ENCODE results near the gene ABCA2.
A peak's percentile ranks its signal among the peaks of the same experiment; 100 is the strongest.

The ABCA2 gene

GRCh38 chr9:136997830-136998234 lies 30.2 kb downstream of the ABCA2 start:
- peak; percentile 23 for DNase-seq (ENCODE audit: low spot score)

- no peak for DNase-seq (ENCODE audit: low spot score)
These were observed 30.7 kb downstream of the ABCA2 start for GRCh38 chr9:136997371-136997770.

- peak; percentile 11 for DNase-seq (ENCODE audit: low spot score)
These were observed 31.4 kb downstream of the ABCA2 start, which contains the start of gene CLIC3 for GRCh38 chr9:136996361-136997292. Gene CLIC3, minus strand, starts transcription at chr9:136996568. Its CDS starts 25 bp downstream, at chr9:136996543.

GRCh38 chr9:136995772-136996311 lies 32.2 kb downstream of the ABCA2 start:
- no peak for DNase-seq (ENCODE audit: low spot score)

GRCh38 chr9:136995362-136995761 lies 32.7 kb downstream of the ABCA2 start:
- DNase-seq (ENCODE audit: low spot score) = no peak

GRCh38 chr9:136994888-136995230 lies 33.2 kb downstream of the ABCA2 start:
- no peak for DNase-seq (ENCODE audit: low spot score)

GRCh38 chr9:136994180-136994887 lies 33.7 kb downstream of the ABCA2 start:
- DNase-seq (ENCODE audit: low spot score) = no peak

- no peak for DNase-seq (ENCODE audit: low spot score)
These were observed 35.1 kb downstream of the ABCA2 start for GRCh38 chr9:136992819-136993369.

- peak; percentile 95 for DNase-seq (ENCODE audit: low spot score)
These were observed 35.8 kb downstream of the ABCA2 start, which contains the start of gene PAXX for GRCh38 chr9:136991993-136992818. Gene PAXX, plus strand, starts transcription at chr9:136992422. Its CDS starts 22 bp downstream, at chr9:136992444.

GRCh38 chr9:136990242-136990911 lies 37.7 kb downstream of the ABCA2 start:
- DNase-seq (ENCODE audit: low spot score) = no peak

GRCh38 chr9:136988872-136989271 lies 39.2 kb downstream of the ABCA2 start:
- DNase-seq (ENCODE audit: low spot score) = no peak

- no peak for DNase-seq (ENCODE audit: low spot score)
These were observed 42.2 kb downstream of the ABCA2 start for GRCh38 chr9:136985853-136986252.

- no peak for DNase-seq (ENCODE audit: low spot score)
These were observed 42.9 kb downstream of the ABCA2 start for GRCh38 chr9:136985027-136985602.

GRCh38 chr9:136984464-136985026 lies 43.5 kb downstream of the ABCA2 start:
- no peak for DNase-seq (ENCODE audit: low spot score)

GRCh38 chr9:136983656-136984314 lies 44.3 kb downstream of the ABCA2 start:
- DNase-seq (ENCODE audit: low spot score) = no peak

GRCh38 chr9:136983167-136983566 lies 44.9 kb downstream of the ABCA2 start:
- DNase-seq (ENCODE audit: low spot score) = no peak

- no peak for DNase-seq (ENCODE audit: low spot score)
These were observed 45.6 kb downstream of the ABCA2 start, which contains the start of gene LCNL1 for GRCh38 chr9:136982232-136983051. Gene LCNL1, plus strand, starts transcription at chr9:136982993. Its CDS starts 594 bp downstream, at chr9:136983587.

GRCh38 chr9:136981588-136982231 lies 46.3 kb downstream of the ABCA2 start:
- DNase-seq (ENCODE audit: low spot score) = no peak
